Heart left ventricle (tissue), 13 donors: ENCODE results near the gene ENSA.

Experiments
- CTCF ChIP-seq, 12 donors: fragments of 200-600 bp; sonication (generic) in 4 of 12; IDR thresholded peaks; one replicate each; pipeline versions ENCODE4 v1.5.0 to v1.8.0; 2018 to 2022; ENCODE audit warnings: antibody characterized with exemption in 12 of 12, mild to moderate bottlenecking in 5 of 12
- POLR2A ChIP-seq, 2 donors: fragments of 450-650 bp; IDR thresholded peaks; one replicate each; pipeline ENCODE4 v1.6.1; 2017; ENCODE audit warnings: antibody characterized with exemption in 2 of 2, mild to moderate bottlenecking in 2 of 2, moderate library complexity in 2 of 2
- donor health status: ischemic (EF 13 %, LVEDD 7.1; RV severe dilation, severe dysfunction).
- donor health status: DM: no; HTN: yes; CAD: no.
- donor health status: DM: no; HTN: no; CAD: no.
- donor health status: ischemic (EF 25% LVEDD 6.9; RV normal size, moderate dysfunction).
- donor health status: ischemic (EF 25% LVEDD 5.7; RV mildly dilated, moderate dysfunction).
- donor health status: ischemic (EF 35%, LVEDD 5.7; RV mildly dilated, moderate dysfunction).
- donor health status: nonischemic (EF 11% LVEDD 7.7; RV severe dilation, severe dysfunction).
- donor health status: DM: yes; HTN: yes; CAD: no.
- donor health status: PGD.
- donor health status: ischemic (EF 29% LVEDD 5.4; RV normal size, mild dysfunction).
- donor health status: nonischemic (EF 23%, LVEDD 6.1; RV moderate dilation, normal function).

- no peak for TF ChIP-seq CTCF (IDR thresholded peaks at IDR 0.05)
- TF ChIP-seq POLR2A (IDR thresholded peaks at IDR 0.05), result no peak
Measured at GRCh38 chr1:150574260-150575071, 54.9 kb downstream of the ENSA start.
